GM21619 (cell line): ENCODE measurements around the gene TPPP.
"Not testable (repeated sequence)": the region's sequence is repeated elsewhere in the genome, so short reads cannot be mapped to it uniquely, and the experiment has no call there.

Experiments
- ATAC-seq: cut with Tn5 transposase; IDR thresholded peaks from one replicate; pipeline ENCODE4 v1.9.1; 2021; ENCODE audit not compliant: unreplicated experiment

TPPP gene

DNA sequence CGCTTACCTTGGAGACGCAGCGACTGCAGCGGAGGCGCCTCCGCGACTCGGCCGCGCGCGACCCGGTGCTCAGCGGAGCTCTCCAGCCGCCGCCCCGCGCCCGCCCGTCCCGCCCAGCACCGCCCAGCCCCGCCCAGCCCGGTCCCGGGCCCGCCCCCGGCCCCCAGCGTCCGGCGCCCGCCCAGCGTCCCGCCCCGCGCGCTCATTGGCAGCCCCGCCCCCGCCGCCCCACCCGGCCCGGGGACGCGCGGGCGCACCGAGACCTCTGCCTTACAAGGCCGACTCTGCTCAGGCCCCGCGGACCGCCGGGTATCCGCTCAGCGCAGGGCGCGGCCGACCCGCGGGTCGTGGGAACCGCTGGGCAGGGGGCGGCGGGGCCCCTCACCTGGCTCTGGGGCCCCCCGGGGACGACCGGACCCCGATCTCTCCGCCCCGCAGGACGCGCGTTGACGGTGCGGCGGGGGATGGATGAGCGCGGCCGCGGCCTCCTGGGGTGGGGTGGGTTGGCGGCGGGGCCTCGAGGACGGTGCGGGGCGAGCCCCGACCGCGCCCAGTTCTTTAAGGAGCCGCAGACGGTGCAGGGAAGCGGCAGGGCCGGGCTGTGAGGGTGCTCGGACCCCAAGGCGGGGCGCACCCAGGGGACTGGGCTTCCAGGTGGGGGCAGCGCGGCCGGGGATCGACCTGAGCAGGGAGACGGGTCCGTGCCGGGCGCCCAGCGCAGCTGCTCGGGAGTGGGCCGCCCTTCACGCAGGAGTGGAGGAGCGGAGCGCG lies at the start of gene TPPP:
Gene TPPP, minus strand, starts transcription at position 82 of the 771 bp plus-strand sequence. CDS start 15,292 bp downstream, outside the sequence.
- ATAC-seq: peak; percentile 70

DNA sequence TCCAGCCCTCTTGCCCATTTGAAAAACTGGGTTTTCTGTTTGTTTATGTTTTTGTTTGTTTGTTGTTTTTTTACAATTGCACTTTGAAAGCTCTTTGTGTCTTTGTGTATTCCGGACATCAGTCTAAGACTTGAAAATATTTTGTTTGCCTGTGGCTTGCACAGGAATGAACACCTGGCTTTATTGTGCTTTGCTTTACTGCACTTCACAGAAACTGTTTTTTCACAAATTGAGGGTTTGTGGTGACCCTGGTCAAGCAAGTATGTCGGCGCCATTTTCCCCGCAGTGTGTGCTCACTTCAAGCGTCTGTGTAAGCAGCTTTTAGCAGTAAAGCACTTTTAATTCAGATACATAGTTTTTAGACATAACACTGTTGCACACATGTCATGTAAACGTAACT lies 49.1 kb upstream of the TPPP start:
- ATAC-seq: not testable (repeated sequence)

DNA sequence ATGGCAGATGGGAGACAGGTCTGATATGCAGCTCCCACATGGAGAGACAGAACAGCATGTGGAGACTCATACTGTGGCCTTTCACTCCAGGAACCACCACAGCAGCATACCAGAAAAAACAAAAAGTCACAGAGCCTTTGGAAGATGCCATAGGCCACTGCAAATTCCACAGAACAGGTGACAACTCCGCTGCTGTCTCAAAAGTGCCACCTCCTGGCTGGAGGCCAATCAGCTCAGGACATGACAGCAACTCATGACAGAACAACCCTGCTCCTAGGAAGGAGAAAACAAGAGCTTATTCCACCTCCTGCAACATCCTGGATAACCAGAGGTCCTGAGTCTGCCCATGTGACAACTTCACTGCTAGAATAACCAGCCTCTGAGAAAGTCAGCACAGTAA lies 41.0 kb upstream of the TPPP start:
- ATAC-seq: not testable (repeated sequence)

DNA sequence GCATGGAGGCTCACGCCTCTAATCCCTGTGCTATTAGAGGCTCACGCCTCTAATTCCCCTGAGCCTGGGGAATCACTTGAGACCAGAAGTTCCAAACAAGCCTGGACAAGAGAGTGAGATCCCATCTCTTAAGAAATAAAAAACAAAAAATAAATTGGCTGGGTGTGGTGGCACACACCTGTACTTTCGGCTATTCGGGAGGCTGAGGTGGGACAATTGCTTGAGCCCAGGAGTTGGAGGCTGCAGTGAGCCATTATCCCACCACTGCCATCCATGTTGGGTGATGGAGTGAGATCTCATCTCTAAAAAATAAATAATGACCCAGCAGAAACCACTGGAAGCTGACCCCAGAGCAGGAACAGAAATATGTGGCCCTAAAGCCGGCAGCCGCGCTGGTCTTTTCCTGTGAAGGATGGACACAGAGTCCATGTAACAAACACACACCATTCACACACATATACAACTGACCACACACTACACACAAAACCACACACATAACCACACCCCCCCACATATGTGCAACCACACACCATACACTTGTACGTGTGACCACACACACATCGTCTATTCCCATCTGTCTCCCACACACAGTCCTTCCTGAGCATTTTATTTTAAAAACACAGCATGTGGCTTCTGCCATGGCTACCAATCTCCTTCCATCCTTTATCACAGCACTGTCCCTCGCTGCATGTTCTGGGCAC lies 39.8 kb upstream of the TPPP start:
- ATAC-seq: not testable (repeated sequence)

DNA sequence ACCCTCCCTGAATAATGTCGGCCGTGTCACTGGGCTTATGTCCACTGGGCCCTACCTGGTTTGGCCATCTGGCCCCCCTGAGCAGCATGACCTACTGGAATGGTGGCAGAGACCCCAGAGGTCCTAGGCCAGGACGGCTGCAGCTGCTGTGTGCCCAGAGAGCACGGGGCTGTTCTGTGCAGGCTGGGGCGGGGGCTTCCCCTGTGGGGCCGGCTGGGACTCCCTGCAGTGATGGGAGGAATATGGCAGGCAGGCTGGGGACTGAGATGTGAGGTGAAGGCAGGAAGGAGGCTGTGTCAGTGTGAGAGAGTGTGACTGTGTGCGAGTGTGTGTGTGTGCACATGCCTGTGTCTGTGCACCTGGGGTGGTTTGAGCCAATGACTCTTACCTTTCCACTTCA lies 36.1 kb upstream of the TPPP start:
- ATAC-seq: not testable (repeated sequence)

DNA sequence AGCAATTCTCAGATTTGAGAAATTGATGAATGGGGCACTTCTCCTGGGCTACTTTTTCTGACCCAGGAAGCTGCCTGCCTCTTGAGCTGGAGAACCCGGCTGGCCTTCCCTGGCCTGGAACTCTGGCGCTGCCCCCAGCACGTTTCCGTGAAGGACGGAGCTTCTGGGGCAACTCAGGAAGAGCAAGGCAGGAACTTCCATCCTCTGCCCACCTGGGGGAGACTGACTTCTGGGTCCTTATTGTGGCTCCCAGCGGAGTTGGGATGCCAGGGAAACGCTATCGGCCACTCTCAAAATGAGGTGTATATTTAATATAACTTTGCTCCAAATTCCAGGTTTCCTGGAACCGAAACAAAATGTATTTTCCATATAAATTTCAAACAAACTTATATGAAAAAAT lies 33.9 kb upstream of the TPPP start:
- ATAC-seq: not testable (repeated sequence)

DNA sequence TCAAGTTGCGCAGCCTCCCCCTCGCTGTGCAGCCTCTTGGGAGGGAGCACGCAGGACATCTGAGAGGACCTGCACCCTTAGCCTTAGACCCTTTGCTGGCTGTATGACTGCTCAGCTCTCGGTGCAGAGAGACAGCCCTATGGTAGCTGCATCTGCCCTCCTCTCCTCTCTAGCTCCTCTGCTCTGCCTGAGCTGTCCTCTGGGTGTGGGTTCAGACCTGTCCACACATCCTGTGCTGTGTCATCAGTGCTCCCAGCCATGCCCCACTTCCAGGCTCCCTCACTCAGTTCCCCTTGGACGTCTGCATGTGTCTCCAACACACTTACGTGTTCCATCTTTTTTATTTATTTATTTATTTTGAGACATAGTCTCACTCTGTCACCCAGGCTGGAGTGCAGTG lies 30.7 kb upstream of the TPPP start:
- not testable (repeated sequence) for ATAC-seq

DNA sequence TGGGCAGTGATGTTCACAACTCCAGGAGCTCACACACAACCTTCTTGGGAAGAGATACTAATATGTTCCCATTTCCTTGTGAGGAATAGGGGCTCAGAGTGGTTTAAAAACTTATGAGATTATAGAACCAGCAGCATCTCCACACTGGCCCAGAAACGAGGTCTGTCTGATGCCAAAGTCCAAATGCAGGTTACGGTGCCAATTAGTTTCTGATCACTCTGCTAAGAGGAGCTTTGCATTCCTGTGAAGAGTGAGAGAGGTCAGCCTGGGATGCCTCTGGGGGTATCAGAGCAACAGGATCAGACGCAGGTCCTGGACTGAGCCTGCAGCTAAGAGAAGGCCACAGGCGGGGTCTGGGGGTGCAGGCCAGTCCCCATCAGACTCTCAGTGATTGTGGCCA lies 30.2 kb upstream of the TPPP start:
- not testable (repeated sequence) for ATAC-seq

DNA sequence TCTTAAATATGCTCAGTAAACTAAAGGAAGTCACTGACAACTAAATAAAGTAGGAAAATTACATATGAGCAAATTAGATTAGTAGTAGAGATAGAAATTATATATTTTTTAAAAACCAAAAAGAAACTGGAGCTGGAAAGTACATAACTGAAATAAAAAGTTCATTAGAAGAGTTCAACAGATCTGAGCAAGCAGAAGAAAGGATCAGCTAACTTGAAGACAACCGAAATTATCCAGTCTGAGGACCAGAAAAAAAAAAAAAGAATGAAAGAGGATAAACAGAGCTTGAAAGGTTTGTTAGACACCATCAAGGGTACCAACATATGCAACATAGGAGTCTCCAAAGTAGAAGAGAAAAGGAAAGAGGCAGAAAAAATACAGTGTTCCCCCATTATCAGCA lies 26.2 kb upstream of the TPPP start:
- not testable (repeated sequence) for ATAC-seq

DNA sequence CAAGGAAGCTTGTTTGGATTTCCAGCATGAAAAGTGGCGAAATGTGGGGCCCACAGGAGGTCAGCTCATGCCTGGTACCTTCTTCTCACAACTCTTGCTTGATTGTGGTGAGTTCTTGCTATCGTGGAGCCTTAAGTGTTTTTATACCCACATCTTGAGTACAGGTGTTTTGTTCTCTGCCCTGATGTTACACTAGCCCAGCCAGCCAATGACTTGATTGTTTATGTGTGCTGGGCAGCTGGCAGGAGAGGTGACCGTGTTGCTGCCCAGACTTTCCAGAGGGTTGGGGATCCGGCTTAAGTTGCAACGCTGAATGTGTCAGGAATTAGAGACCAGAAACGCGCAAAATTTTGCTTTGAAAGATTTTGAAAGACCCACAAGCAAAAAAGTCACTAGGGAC lies 24.0 kb upstream of the TPPP start:
- ATAC-seq: no peak

DNA sequence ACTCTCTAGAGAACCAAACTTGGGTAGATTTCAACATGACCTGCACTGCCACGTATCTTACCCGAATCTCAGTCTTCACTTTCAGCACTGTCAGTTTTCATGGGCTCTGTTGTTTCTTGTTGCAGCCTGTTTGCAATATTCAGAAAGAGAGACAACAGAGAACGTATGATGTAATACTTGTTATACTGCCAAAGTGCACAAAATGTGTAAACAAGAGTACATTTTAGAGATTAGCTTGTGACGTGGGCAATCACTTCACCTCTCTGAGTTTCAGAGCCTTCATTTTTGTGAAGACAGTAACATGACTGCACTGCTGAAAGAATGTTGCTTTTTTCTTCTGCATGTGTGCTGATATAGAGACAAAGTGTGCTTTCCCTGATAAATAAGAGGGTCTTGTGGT lies 23.6 kb upstream of the TPPP start:
- not testable (repeated sequence) for ATAC-seq

DNA sequence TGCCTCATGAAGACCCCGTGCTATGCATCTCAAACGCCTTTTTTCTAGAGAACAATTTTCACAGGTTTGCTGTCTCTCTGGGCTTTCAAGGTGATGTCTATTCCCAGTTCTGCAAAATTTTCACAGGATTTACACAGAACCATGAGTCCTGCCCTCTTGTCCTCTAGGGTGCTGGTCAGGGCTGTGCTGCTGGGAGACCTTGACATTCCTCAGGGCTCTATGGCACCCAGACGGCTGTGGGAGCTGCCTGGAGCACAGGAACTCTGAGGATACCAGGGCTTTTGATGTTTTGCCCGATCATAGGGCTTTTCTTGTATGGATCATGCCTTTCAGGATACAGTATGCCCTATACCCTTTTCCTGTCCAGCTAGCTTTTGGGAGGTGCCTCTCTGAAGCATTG lies 22.5 kb upstream of the TPPP start:
- not testable (repeated sequence) for ATAC-seq

DNA sequence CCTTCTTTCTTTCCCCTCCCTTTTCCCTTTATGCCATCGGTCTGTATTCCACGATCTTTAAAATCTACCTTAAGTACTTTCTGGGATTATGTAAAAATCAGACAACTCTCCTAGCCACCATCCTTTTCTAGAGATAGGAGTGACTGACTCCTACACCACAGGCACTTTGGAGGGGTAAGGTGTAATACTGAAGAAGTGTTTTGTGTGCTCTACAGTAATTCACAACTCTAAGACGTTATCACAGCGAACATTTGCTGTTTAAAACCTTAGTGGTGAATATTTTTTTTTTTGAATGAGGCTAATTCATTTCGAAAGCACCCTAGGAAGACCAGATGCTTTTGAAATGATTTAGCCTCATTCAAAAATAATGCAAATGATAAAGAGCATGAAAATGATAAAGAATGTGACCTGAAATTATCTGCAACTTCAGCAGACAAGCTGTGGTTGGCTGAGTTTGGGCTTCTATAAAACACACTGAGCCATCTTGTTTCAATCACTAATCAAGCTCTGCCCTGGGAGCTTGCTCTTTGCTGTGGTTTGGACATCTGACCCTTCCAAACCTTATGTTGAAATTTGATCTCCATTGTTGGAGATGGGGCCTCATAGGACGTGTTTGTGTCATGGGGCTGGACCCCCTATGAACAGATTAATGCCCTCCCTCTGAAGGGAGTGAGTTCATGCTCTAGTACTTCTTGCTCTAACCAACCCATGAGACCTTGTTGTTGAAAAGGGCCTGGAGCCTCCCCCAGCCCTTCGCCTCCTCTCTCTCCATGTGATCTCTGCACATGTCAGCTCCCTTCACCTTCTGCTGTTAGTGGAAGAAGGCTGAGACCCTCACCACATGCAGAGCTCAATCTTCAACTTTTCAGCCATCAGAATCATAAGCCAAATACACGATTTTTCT lies 21.3 kb upstream of the TPPP start:
- ATAC-seq: not testable (repeated sequence)

DNA sequence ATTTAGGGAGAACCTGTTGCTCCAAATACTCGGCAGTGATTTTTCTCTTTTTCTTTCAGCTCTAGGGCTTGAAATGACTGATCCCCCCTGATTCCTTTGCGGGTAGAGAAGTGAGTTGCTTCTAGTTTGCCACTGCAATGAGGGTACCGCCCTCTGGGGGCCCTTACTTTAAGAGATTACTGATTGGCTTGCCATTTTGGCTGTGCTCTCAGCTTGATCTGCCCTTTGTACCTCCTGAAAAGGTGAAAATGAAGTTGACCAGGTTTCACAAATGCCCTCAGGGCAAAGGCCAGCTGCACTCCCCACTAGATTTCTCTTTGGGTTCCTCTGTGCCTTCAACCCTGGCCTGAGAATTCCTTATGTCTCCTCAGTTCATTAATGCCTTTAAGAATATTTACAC lies 20.5 kb upstream of the TPPP start:
- ATAC-seq: not testable (repeated sequence)

DNA sequence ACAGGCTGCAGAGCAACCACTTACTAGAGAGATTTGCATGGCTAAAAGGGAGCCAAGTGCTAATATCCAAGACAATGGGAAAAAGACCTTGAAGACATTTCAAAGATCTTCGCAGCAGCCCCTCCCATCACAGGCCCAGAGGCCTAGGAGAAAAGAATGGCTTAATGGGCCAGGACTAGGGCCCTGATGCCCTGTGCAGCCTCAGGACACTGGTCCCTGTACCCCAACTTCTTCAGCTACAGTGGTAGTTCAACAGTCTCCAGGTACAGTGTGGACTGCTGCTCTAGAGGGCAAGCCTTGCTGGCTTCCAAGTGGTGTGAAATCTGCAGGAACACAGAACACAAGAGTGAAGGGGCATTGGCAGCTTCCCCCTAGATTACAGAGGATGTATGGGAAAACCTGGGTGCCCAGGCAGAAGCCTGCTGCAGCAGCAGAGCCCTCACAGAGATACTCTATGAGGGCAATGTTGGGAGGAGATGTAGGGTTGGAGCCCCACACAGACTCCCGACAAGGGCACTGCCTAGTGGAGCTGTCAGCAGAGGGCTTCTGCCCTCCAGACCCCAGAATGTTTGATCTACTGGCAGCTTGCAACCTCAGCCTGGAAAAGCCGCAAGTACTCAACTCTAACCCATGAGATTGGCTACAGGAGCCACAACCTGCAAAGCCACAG lies 15.8 kb upstream of the TPPP start:
- ATAC-seq: not testable (repeated sequence)

DNA sequence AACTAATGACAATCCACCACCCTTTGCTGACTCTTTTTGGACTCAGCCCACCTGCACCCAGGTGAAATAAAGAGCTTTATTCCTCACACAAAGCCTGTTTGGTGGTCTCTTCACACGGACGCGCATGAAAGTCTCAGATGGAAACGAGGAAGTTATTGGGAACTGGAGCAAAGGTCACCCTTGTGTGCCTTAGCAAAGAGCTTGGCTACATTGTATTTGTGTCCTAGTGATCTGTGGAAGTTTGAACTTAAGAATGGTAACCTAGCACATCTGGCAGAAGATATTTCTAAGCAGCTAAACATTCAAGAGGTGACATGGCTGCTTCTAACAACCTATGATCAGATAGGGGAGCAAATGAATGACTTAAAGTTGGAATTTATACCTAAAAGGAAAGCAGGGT lies 15.2 kb upstream of the TPPP start:
- not testable (repeated sequence) for ATAC-seq

DNA sequence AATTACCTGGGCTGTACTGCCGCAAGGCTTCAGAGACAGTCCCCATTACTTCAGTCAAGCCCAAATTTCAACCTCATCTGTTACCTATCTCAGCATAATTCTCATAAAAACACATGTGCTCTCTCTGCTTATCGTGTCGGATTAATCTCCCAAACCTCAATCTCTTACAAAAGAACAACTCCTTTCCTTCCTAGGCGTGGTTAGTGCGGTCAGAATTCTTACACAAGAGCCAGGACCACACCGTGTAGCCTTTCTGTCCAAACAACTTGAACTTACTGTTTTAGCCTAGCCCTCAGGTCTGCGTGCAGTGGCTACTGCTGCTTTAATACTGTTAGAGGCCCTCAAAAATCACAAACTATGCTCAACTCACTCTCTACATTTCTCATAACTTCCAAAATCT lies 13.0 kb upstream of the TPPP start:
- ATAC-seq: not testable (repeated sequence)

DNA sequence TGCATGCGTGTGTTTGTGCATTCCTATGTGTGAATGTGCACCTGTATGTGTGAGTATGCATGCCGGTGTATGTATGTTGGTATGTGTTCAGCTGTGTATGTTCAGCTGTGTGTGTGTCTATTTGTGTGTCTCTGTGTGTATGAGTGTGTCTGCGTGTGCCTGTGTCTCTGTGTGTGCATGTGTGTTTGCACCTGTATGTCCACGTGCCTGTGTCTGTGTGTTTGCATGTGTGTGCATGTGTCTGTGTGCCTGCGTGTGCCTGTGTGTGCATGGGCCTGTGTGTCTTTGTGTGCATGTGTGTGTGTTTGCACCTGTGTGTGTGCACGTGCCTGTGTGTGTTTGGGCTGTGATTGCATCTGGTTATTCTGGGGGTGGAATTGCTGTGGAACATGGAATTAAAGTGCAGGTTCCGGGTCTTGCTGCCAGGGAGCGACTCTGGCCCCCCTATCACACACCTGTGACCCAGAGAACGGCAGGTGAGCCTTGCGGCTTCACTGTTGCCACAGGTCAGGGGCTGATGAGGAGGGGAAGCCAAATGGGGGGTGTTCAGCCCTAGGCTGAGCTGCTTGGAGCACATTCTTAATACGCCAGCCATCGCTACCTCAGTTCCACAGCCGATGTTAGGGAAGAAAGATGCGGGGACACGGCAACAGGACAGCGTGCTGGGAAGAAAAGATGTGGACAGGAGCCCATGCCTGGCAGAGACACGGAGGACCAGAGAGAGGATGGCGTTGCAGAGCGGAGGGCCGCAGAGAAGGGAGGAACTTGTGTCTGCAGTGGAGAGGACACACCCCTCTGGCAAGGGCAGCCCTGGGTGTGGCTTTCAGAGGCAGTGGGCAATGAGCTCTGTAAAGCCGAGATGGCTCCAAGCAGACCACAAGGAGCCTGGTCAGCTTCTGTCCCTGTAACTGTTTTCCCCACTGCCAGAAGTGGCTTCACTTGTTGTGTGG lies 3.9 kb upstream of the TPPP start:
- ATAC-seq: not testable (repeated sequence)

DNA sequence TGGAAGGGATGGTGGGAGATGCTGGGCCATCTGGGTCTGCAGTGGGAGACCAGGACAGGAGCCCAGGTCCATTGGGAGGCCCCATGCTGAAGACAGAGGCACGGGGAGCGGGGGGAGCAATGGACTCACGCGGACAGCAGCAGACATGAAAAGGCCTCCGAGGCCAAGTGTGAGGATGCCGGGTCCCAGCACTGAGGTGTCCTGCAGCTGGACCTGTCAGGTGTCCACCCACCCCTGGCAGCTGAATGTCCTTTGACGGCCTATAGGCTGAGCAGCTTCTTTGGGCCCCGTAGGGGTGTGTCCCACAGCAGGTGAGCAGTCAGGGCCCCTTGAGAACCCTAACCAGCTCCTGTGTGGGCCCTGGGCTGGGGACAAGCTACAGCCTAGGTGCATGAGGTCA lies 3.0 kb upstream of the TPPP start:
- not testable (repeated sequence) for ATAC-seq

DNA sequence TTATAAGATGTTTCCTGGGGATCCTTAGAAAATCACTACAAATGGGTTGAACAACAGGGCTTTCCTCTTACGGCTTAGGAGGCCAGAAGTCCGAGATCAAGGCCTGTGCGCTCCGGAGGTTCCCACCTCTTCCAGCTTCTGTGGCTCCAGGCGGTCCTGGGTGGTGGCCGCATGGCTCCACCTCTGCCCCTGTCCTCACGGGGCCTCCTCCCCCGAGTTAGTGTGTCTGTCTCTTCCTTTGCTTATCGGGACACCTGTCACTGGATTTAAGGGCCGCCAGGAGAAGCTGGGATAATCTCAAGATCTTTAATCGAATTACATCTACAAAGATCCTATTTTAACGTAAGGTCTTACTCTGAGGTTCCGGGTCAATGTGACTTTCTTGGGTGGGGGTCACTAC lies 2.3 kb upstream of the TPPP start:
- ATAC-seq: not testable (repeated sequence)
